ENCODE measurements around the gene OR52I2. TPM values are rescaled to one million over a fixed set of nuclear protein-coding genes. Genes with fewer than 3 reads are reported as not detected.

The OR52I2 gene
- total RNA-seq, 1 donor from 2014 or later, result not detected

- Histone ChIP-seq H3K4me3 (no peak overlapping the region), H3K27ac (no peak overlapping the region), H4K20me1 (ENCODE audit: low read depth) (no peaks in the 10 kb centered on the region), H3K79me2 (ENCODE audit: low read depth) (no peaks in the 10 kb centered on the region), H3K4me2 (no peak overlapping the region), H3K9me3 (ENCODE audit: low read depth) (no peaks in the 10 kb centered on the region), H3K27me3 (no peaks in the 10 kb centered on the region), H3F3A (ENCODE audit: low read depth) (no peaks in the 10 kb centered on the region), H3K9ac (no peak overlapping the region), H2AFZ (replicated peaks) (no peak overlapping the region), H3K36me3 (no peaks in the 10 kb centered on the region), H3K4me1 (no peaks in the 10 kb centered on the region)
- Mint-ChIP-seq H3K4me1 (no peaks in the 10 kb centered on the region), H3K27me3 (ENCODE audit: insufficient read depth, low read depth) (no peaks in the 10 kb centered on the region), H3K27ac (no peak overlapping the region), H3K36me3 (no peaks in the 10 kb centered on the region), H3K4me3 (no peak overlapping the region), H3K9me3 (no peaks in the 10 kb centered on the region)
- TF ChIP-seq EZH2 (IDR thresholded peaks at IDR 0.05) (no peak), CTCF (IDR thresholded peaks at IDR 0.05) (no peak), EZH2phosphoT487 (IDR thresholded peaks at IDR 0.05) (no peak)
- no peak for DNase-seq (ENCODE audit: low spot score)
Measured at GRCh38 chr11:4577761-4578160, 3.8 kb upstream of the OR52I2 start.

- no peaks in the 10 kb centered on the region for H3K4me1 ChIP-seq
- Mint-ChIP-seq H3K36me3 (no peaks in the 10 kb centered on the region), H3K27ac (no peak overlapping the region), H3K4me3 (no peak overlapping the region), H3K9me3 (no peaks in the 10 kb centered on the region), H3K4me1 (no peaks in the 10 kb centered on the region), H3K27me3 (ENCODE audit: insufficient read depth, low read depth) (no peaks in the 10 kb centered on the region)
- H3K4me3 ChIP-seq, result no peak overlapping the region
- H3K79me2 ChIP-seq (ENCODE audit: low read depth), result no peaks in the 10 kb centered on the region
- no peak overlapping the region for H3K4me2 ChIP-seq
- no peak for DNase-seq (ENCODE audit: low spot score)
- H3K27ac ChIP-seq, result no peak overlapping the region
- H3K9ac ChIP-seq, result no peak overlapping the region
- TF ChIP-seq EZH2phosphoT487 (IDR thresholded peaks at IDR 0.05) (no peak), CTCF (IDR thresholded peaks at IDR 0.05) (no peak), EZH2 (IDR thresholded peaks at IDR 0.05) (no peak)
- H3K27me3 ChIP-seq, result no peaks in the 10 kb centered on the region
- H2AFZ ChIP-seq (replicated peaks), result no peak overlapping the region
- H3K9me3 ChIP-seq (ENCODE audit: low read depth), result no peaks in the 10 kb centered on the region
- no peaks in the 10 kb centered on the region for H4K20me1 ChIP-seq (ENCODE audit: low read depth)
- no peaks in the 10 kb centered on the region for H3F3A ChIP-seq (ENCODE audit: low read depth)
- H3K36me3 ChIP-seq, result no peaks in the 10 kb centered on the region
Measured at GRCh38 chr11:4578624-4579023, 2.9 kb upstream of the OR52I2 start.

- no peak for TF ChIP-seq CTCF (IDR thresholded peaks at IDR 0.05)
- TF ChIP-seq EZH2 (IDR thresholded peaks at IDR 0.05), result no peak
- no peak for TF ChIP-seq EZH2phosphoT487 (IDR thresholded peaks at IDR 0.05)
- no peaks in the 10 kb centered on the region for H3K36me3 Mint-ChIP-seq
- H3K27ac Mint-ChIP-seq, result no peak overlapping the region
- H3K4me3 Mint-ChIP-seq, result no peak overlapping the region
- H3K79me2 ChIP-seq (ENCODE audit: low read depth), result no peaks in the 10 kb centered on the region
- H3K27ac ChIP-seq, result no peak overlapping the region
- no peak overlapping the region for H2AFZ ChIP-seq (replicated peaks)
- DNase-seq (ENCODE audit: low spot score), result no peak
- H3K27me3 ChIP-seq, result no peaks in the 10 kb centered on the region
- no peaks in the 10 kb centered on the region for H3K9me3 Mint-ChIP-seq
- no peaks in the 10 kb centered on the region for H3K9me3 ChIP-seq (ENCODE audit: low read depth)
- no peak overlapping the region for H3K4me2 ChIP-seq
- no peaks in the 10 kb centered on the region for H3K4me1 ChIP-seq
- no peaks in the 10 kb centered on the region for H3K36me3 ChIP-seq
- no peak overlapping the region for H3K9ac ChIP-seq
- H3K4me1 Mint-ChIP-seq, result no peaks in the 10 kb centered on the region
- H3F3A ChIP-seq (ENCODE audit: low read depth), result no peaks in the 10 kb centered on the region
- H3K4me3 ChIP-seq, result no peak overlapping the region
- H4K20me1 ChIP-seq (ENCODE audit: low read depth), result no peaks in the 10 kb centered on the region
- H3K27me3 Mint-ChIP-seq (ENCODE audit: insufficient read depth, low read depth), result no peaks in the 10 kb centered on the region
Measured at GRCh38 chr11:4580124-4580523, 1.4 kb upstream of the OR52I2 start.

Data from neural progenitor cell (in vitro differentiated cells).